Vagina (tissue), 2 donors: ENCODE results near the gene ITFG1.

Experiments
- POLR2A ChIP-seq, 2 donors: fragments of 450-650 bp; IDR thresholded peaks; one replicate each; pipeline ENCODE4 v1.6.1; 2017; ENCODE audit warnings: antibody characterized with exemption in 2 of 2, mild to moderate bottlenecking in 2 of 2, moderate library complexity in 2 of 2
- POLR2AphosphoS5 ChIP-seq, 2 donors: sonication (generic); formaldehyde crosslinking; IDR thresholded peaks; one replicate each; pipeline ENCODE4 v1.9.0; 2017; ENCODE audit warnings: antibody characterized with exemption in 2 of 2, mild to moderate bottlenecking in 2 of 2, low read depth in 1 of 2; ENCODE audit not compliant: insufficient read depth in 1 of 2
- TF ChIP-seq, protein P1 (sequence below), 3 experiments: fragments of 450-650 bp in 2 of 3; fragments of 200-600 bp in 1 of 3; sonication (generic) in 1 of 3; IDR thresholded peaks; one replicate each; pipeline ENCODE4 v1.5.1; 2017 to 2019; ENCODE audit warnings: antibody characterized with exemption in 3 of 3, mild to moderate bottlenecking in 2 of 3, moderate library complexity in 2 of 3

DNA sequence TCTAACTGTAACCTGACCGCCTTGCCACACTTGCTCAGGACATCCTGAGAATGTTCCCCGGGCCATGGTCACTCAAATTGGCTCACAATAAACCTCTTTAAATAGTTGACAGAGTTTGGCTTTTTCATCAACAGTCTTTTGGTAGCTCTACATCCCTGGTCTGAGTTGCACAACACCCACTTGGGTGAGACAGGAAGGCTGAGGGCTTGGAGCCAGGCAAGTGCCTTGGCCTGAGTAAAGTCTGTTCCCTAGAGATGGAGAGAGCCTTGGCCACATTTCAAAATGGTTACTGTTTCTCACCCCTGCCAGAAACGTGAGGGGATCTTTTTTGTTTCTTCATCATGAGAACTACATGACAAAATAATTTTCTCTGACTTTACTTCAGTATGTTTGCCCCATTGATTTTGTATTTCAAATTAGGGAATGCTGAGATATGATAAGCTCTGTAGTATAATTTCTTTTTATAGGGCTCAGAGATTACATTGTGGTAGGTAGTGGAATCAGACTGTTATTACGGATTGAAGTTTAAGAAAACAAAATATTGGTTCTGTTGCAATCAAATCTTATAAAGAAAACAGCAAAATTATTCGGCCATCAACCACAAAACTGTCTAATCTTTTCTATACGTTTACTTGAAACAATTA, 263.2 kb downstream of the ITFG1 start:
- TF ChIP-seq, protein P1, sequence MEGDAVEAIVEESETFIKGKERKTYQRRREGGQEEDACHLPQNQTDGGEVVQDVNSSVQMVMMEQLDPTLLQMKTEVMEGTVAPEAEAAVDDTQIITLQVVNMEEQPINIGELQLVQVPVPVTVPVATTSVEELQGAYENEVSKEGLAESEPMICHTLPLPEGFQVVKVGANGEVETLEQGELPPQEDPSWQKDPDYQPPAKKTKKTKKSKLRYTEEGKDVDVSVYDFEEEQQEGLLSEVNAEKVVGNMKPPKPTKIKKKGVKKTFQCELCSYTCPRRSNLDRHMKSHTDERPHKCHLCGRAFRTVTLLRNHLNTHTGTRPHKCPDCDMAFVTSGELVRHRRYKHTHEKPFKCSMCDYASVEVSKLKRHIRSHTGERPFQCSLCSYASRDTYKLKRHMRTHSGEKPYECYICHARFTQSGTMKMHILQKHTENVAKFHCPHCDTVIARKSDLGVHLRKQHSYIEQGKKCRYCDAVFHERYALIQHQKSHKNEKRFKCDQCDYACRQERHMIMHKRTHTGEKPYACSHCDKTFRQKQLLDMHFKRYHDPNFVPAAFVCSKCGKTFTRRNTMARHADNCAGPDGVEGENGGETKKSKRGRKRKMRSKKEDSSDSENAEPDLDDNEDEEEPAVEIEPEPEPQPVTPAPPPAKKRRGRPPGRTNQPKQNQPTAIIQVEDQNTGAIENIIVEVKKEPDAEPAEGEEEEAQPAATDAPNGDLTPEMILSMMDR (IDR thresholded peaks at IDR 0.05): no peak
- TF ChIP-seq POLR2A (IDR thresholded peaks at IDR 0.05) (no peak), POLR2AphosphoS5 (IDR thresholded peaks at IDR 0.05; ENCODE audit: insufficient read depth in 1 of 2, low read depth in 1 of 2) (no peak)
